DOHH2 (cell line): ENCODE measurements around the gene FADS3.

Experiments
- CTCF ChIP-seq: fragments of 200-600 bp; sonication (generic); IDR thresholded peaks from one replicate; pipeline ENCODE4 v1.5.1; 2014; ENCODE audit warnings: antibody characterized with exemption, mild to moderate bottlenecking, low read depth, low read length; ENCODE audit not compliant: poor library complexity, severe bottlenecking
- EZH2phosphoT487 ChIP-seq: fragments of 200-600 bp; sonication (generic); IDR thresholded peaks from 2 replicates; pipeline ENCODE4 v1.6.1; 2017; ENCODE audit warnings: borderline replicate concordance, mild to moderate bottlenecking, antibody characterized with exemption, low read length, moderate library complexity, mixed read lengths

- TF ChIP-seq CTCF (no peak), EZH2phosphoT487 (no peak)
Observed at GRCh38 chr11:61924064-61924455, 32.7 kb upstream of the FADS3 start.
